CD4-positive, alpha-beta T cell treated with Interleukin-21 for 1 hour (primary cell): ENCODE data around the gene CD44.
"Not testable (repeated sequence)": the region's sequence is repeated elsewhere in the genome, so short reads cannot be mapped to it uniquely, and the experiment has no call there.

Experiments
- DNase-seq: peaks from one replicate; pipeline ENCODE4 v3.0.0-alpha.2; 2020

Gene CD44

GRCh38 chr11:35138943-35139721, at the start of gene CD44:
TSS of gene CD44 (plus strand) at chr11:35139171. CDS start at chr11:35139304, 133 bp downstream.
- DNase-seq = peak; percentile 92

- DNase-seq = no peak
Measured at GRCh38 chr11:35089666-35090065, 49.3 kb upstream of the CD44 start.

GRCh38 chr11:35090125-35090524, 48.8 kb upstream of the CD44 start:
- no peak for DNase-seq

- not testable (repeated sequence) for DNase-seq
Measured at GRCh38 chr11:35090991-35091390, 48.0 kb upstream of the CD44 start.

- DNase-seq = no peak
Measured at GRCh38 chr11:35096723-35097122, 42.2 kb upstream of the CD44 start.

GRCh38 chr11:35097814-35098455, 41.0 kb upstream of the CD44 start:
- no peak for DNase-seq

- DNase-seq = no peak
Measured at GRCh38 chr11:35098855-35099254, 40.1 kb upstream of the CD44 start.

GRCh38 chr11:35099278-35100012, 39.5 kb upstream of the CD44 start:
- no peak for DNase-seq

GRCh38 chr11:35100013-35100383, 39.0 kb upstream of the CD44 start:
- no peak for DNase-seq

GRCh38 chr11:35101223-35101622, 37.7 kb upstream of the CD44 start:
- DNase-seq = no peak

GRCh38 chr11:35102267-35102666, 36.7 kb upstream of the CD44 start:
- no peak for DNase-seq

GRCh38 chr11:35103366-35104208, 35.4 kb upstream of the CD44 start:
- DNase-seq = no peak

GRCh38 chr11:35104655-35105054, 34.3 kb upstream of the CD44 start:
- no peak for DNase-seq

- no peak for DNase-seq
Measured at GRCh38 chr11:35105319-35106079, 33.5 kb upstream of the CD44 start.

GRCh38 chr11:35106595-35106994, 32.4 kb upstream of the CD44 start:
- DNase-seq = peak; percentile 29

- DNase-seq = no peak
Measured at GRCh38 chr11:35107861-35108260, 31.1 kb upstream of the CD44 start.

GRCh38 chr11:35108336-35108735, 30.6 kb upstream of the CD44 start:
- DNase-seq = not testable (repeated sequence)

GRCh38 chr11:35109041-35109440, 29.9 kb upstream of the CD44 start:
- no peak for DNase-seq

- no peak for DNase-seq
Measured at GRCh38 chr11:35109827-35110226, 29.1 kb upstream of the CD44 start.

- DNase-seq = no peak
Measured at GRCh38 chr11:35111161-35112055, 27.6 kb upstream of the CD44 start.
